ENCODE results near the gene IL22RA2. TPM values are rescaled to one million over a fixed set of nuclear protein-coding genes. Genes with fewer than 3 reads are reported as not detected.
A peak's percentile ranks its signal among the peaks of the same experiment; 100 is the strongest.

IL22RA2 gene
- not detected for total RNA-seq (2013)
- polyA plus RNA-seq (not detected), polyA minus RNA-seq (not detected in 2 replicates), total RNA-seq (0.06 to 1.6 (median 0.25) reads per million in 11 experiments)

GRCh38 chr6:137173501-137173900, at the start of gene IL22RA2:
IL22RA2 (minus strand) TSS chr6:137173644; CDS start chr6:137161749, 11,895 bp downstream.
- no peak within 1 kb of the TSS for H3K4me3 ChIP-seq (replicated peaks in 1 of 3; ENCODE audit: low read depth in 2 of 3, low read length in 3 of 3)
- H3K9me3 ChIP-seq (replicated peaks in 1 of 2; ENCODE audit: control insufficient read depth in 1 of 2, insufficient read depth in 1 of 2, low read length in 2 of 2): peaks cover 0 to 9% of the 10 kb centered on the region in 2 donors
- WGBS (ENCODE audit: insufficient coverage): 100% methylated on average over 1 of the region's 4 CpGs
- no peak within 1 kb of the TSS for H3K9ac ChIP-seq (ENCODE audit: insufficient read depth, low read length, poor library complexity, severe bottlenecking)
- intact Hi-C loops (cut with micrococcal nuclease): no loop called here
- no peaks in the 10 kb centered on the region for H4K20me1 ChIP-seq (ENCODE audit: insufficient read depth, low read length)
- Mint-ChIP-seq H3K36me3 (peaks cover 2 to 4% of the 10 kb centered on the region in 2 donors), H3K27ac (peak within 1 kb of the TSS in 1 of 7 donors; percentile 64), H3K27me3 (ENCODE audit: low read depth in 3 of 3) (no peaks in the 10 kb centered on the region), H3K9me3 (peaks cover 2 to 12% (median 5%) of the 10 kb centered on the region in 7 donors), H3K4me3 (no peak within 1 kb of the TSS), H3K4me1 (peaks cover 20% of the 10 kb centered on the region)
- no peak for DNase-seq
- no peak within 1 kb of the TSS for H2AFZ ChIP-seq (ENCODE audit: insufficient read depth, low read depth, low read length, poor library complexity, severe bottlenecking)
- H3K27me3 ChIP-seq (ENCODE audit: control insufficient read depth in 2 of 2, insufficient read depth in 2 of 2, low read length in 2 of 2): no peaks in the 10 kb centered on the region
- peaks cover 2 to 20% of the 10 kb centered on the region in 2 donors for H3K4me1 ChIP-seq (ENCODE audit: control insufficient read depth in 1 of 2, insufficient read depth in 2 of 2, low read length in 2 of 2)
- no peak for TF ChIP-seq CTCF (IDR thresholded peaks at IDR 0.05)
- H3K36me3 ChIP-seq (replicated peaks in 1 of 2; ENCODE audit: control insufficient read depth in 1 of 2, insufficient read depth in 2 of 2, low read length in 2 of 2): no peaks in the 10 kb centered on the region
- no peak within 1 kb of the TSS for H3K4me2 ChIP-seq (replicated peaks; ENCODE audit: extremely low read depth, low read length, poor library complexity, severe bottlenecking)
- no peak within 1 kb of the TSS for H3K27ac ChIP-seq (ENCODE audit: low read depth in 1 of 2, low read length in 2 of 2)
- no peaks in the 10 kb centered on the region for H3K79me2 ChIP-seq (ENCODE audit: insufficient read depth, low read length)

- Histone ChIP-seq H3K79me2 (ENCODE audit: insufficient read depth, low read length) (peaks cover 42% of the 10 kb centered on the region), H3K4me2 (replicated peaks; ENCODE audit: extremely low read depth, low read length, poor library complexity, severe bottlenecking) (peak overlapping the region; percentile 56), H4K20me1 (ENCODE audit: insufficient read depth, low read length) (peaks cover 8% of the 10 kb centered on the region), H3K27ac (ENCODE audit: low read depth in 1 of 2, low read length in 2 of 2) (peak overlapping the region; percentile 58 to 99), H3K4me1 (ENCODE audit: control insufficient read depth in 1 of 2, insufficient read depth in 2 of 2, low read length in 2 of 2) (peaks cover 80 to 84% of the 10 kb centered on the region in 2 donors), H2AFZ (ENCODE audit: insufficient read depth, low read depth, low read length, poor library complexity, severe bottlenecking) (no peak overlapping the region), H3K36me3 (replicated peaks in 1 of 2; ENCODE audit: control insufficient read depth in 1 of 2, insufficient read depth in 2 of 2, low read length in 2 of 2) (no peaks in the 10 kb centered on the region), H3K9me3 (replicated peaks in 1 of 2; ENCODE audit: control insufficient read depth in 1 of 2, insufficient read depth in 1 of 2, low read length in 2 of 2) (no peaks in the 10 kb centered on the region), H3K27me3 (ENCODE audit: control insufficient read depth in 2 of 2, insufficient read depth in 2 of 2, low read length in 2 of 2) (no peaks in the 10 kb centered on the region), H3K9ac (ENCODE audit: insufficient read depth, low read length, poor library complexity, severe bottlenecking) (peak overlapping the region; percentile 27), H3K4me3 (replicated peaks in 1 of 3; ENCODE audit: low read depth in 2 of 3, low read length in 3 of 3) (peak overlapping the region in 1 of 3 experiments; percentile 53)
- H3K27me3 Mint-ChIP-seq (ENCODE audit: low read depth in 3 of 3): peaks cover 0 to 5% (median 0%) of the 10 kb centered on the region in 3 donors
- H3K4me1 Mint-ChIP-seq: peaks cover 77% of the 10 kb centered on the region
- peak overlapping the region; percentile 86 to 100 (median 100) for H3K27ac Mint-ChIP-seq
- DNase-seq: peak; percentile 76 to 90 (median 83)
- intact Hi-C loops (cut with micrococcal nuclease): loop anchor here in 1 of 2 donors (5.0 kb wide), 1 partner anchor 50 kb away; no protein-coding TSS in a partner anchor
- peaks cover 0 to 4% (median 0%) of the 10 kb centered on the region in 7 donors for H3K9me3 Mint-ChIP-seq
- WGBS (ENCODE audit: insufficient coverage): no CpG with 5 or more reads among the region's 3 CpGs
- TF ChIP-seq CTCF (IDR thresholded peaks at IDR 0.05): no peak
- peaks cover 7 to 12% of the 10 kb centered on the region in 2 donors for H3K36me3 Mint-ChIP-seq
- no peak overlapping the region for H3K4me3 Mint-ChIP-seq
Observed at GRCh38 chr6:137222381-137222780, 48.9 kb upstream of the IL22RA2 start.

Data from CD14-positive monocyte (primary cell).